BLaER1 treated with 17β-estradiol and CSF1 and Interleukin-3, amounts not matched to agents 10 nM and 100 nM (cell line): ENCODE data around the gene IGSF3.
"Not testable (repeated sequence)": the region's sequence is repeated elsewhere in the genome, so short reads cannot be mapped to it uniquely, and the experiment has no call there.

Experiments
- H3K27ac ChIP-seq, 11 experiments: shearing (Covaris generic); formaldehyde crosslinking; 2 replicates each; pipeline ENCODE4 v1.8.1; 2022
- H3K27me3 ChIP-seq, 11 experiments: shearing (Covaris generic); formaldehyde crosslinking; 2 replicates each; pipeline ENCODE4 v1.8.1; 2022
- H3K36me3 ChIP-seq, 11 experiments: shearing (Covaris generic); formaldehyde crosslinking; 2 replicates each; pipeline ENCODE4 v1.8.1; 2022
- H3K4me1 ChIP-seq, 10 experiments: shearing (Covaris generic); formaldehyde crosslinking; 2 replicates each; pipeline ENCODE4 v1.8.1; 2022
- H3K4me2 ChIP-seq, 11 experiments: shearing (Covaris generic); formaldehyde crosslinking; 2 replicates each; pipeline ENCODE4 v1.8.1; 2022
- H3K4me3 ChIP-seq, 10 experiments: shearing (Covaris generic); formaldehyde crosslinking; 2 replicates each; pipeline ENCODE4 v1.8.1; 2022
- H3K9ac ChIP-seq, 11 experiments: shearing (Covaris generic); formaldehyde crosslinking; 2 replicates each; pipeline ENCODE4 v1.8.1; 2022
- H3K9me3 ChIP-seq, 11 experiments: shearing (Covaris generic); formaldehyde crosslinking; replicated peaks in 1 of 11; 2 replicates each; pipeline ENCODE4 v1.8.1; 2022
- H4K20me1 ChIP-seq, 11 experiments: shearing (Covaris generic); formaldehyde crosslinking; 2 replicates each; pipeline ENCODE4 v1.8.1; 2022

Gene IGSF3

DNA sequence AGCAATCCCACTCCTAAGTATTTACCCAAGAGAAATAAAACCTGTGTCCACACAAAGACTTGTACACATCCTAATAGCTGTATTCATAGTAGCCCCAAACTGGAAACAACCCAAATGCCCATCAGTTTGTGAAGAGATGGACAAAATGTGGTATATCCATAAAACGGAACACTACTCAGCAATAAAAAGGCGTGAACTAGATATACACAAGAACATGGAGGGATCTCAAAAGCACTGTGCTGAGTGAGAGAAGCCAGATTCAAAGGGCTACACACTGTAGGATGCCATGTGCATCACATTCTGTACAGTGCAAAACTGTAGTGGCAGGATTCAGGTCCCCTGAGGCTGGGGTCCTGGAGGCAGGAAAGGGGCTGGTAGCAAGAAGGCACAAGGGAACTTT lies 22.5 kb downstream of the IGSF3 start:
- not testable (repeated sequence) for H3K9ac ChIP-seq, H3K27ac ChIP-seq, H3K27me3 ChIP-seq, H3K9me3 ChIP-seq, H3K4me3 ChIP-seq
- H4K20me1 ChIP-seq, result peaks cover 0 to 20% (median 0%) of the 10 kb centered on the region in 11 experiments; a peak in 2 of 22 replicates
- H3K36me3 ChIP-seq, result peaks cover 0 to 30% (median 0%) of the 10 kb centered on the region in 11 experiments; a peak in 5 of 22 replicates
- H3K4me2 ChIP-seq, result peak overlapping the region in 2 of 11 experiments; percentile 51 to 56; a peak in 5 of 22 replicates
- peaks cover 0 to 36% (median 3%) of the 10 kb centered on the region in 10 experiments; a peak in 9 of 20 replicates for H3K4me1 ChIP-seq

DNA sequence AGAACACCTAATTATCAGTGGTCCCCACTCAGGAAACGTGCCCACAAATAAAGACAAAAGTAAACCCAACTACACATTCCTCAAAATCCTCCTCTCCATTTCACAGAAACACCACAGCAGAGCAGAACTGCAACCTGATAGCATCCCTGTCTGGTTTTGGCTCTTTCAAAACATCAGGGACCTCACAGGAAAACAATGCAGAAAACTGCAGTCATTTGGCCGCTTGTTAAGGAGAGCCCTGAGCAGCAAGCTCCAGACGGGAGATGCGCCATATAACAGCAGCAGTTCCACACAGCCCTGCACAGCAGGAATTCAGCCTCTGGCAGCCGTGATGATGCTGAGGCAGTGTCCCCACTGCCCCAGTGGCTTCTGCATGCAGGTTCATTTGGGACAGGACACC lies 23.4 kb downstream of the IGSF3 start:
- Histone ChIP-seq H3K36me3 (peaks cover 0 to 27% (median 0%) of the 10 kb centered on the region in 11 experiments; a peak in 3 of 22 replicates), H3K4me1 (peaks cover 0 to 36% (median 3%) of the 10 kb centered on the region in 10 experiments; a peak in 9 of 20 replicates), H4K20me1 (peaks cover 0 to 20% (median 0%) of the 10 kb centered on the region in 11 experiments; a peak in 2 of 22 replicates)
- H3K27ac ChIP-seq, H3K27me3 ChIP-seq, H3K9ac ChIP-seq, H3K4me2 ChIP-seq, H3K4me3 ChIP-seq, H3K9me3 ChIP-seq: not testable (repeated sequence)

DNA sequence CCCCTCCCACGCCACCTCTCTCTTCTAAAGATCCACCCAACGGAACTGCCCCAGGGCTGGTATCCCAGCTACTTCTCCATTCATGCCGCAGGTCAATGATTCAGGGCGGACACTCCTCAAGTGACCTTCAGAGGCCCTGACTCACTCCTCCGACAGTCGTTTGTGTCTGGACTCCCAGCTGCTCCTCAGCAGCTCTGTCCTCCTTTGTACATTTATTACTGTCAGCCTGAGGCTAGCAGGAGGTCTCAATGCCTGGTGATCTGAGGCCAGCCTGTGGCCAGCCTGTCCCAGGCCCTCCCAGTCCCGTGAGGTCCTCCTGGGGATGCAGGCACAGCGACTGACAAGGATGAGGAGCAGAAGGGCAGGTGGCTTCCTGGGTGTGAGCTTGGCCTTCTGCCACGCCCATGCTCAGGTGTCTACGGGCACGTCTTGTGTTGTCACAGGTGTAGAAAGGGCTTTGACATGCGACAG lies 24.2 kb downstream of the IGSF3 start:
- Histone ChIP-seq H3K36me3 (peaks cover 0 to 27% (median 0%) of the 10 kb centered on the region in 11 experiments; a peak in 3 of 22 replicates), H3K4me1 (peaks cover 0 to 33% (median 3%) of the 10 kb centered on the region in 10 experiments; a peak in 9 of 20 replicates), H4K20me1 (peaks cover 0 to 13% (median 0%) of the 10 kb centered on the region in 11 experiments; a peak in 2 of 22 replicates)
- not testable (repeated sequence) for H3K27ac ChIP-seq, H3K4me3 ChIP-seq, H3K9me3 ChIP-seq, H3K27me3 ChIP-seq, H3K9ac ChIP-seq, H3K4me2 ChIP-seq

DNA sequence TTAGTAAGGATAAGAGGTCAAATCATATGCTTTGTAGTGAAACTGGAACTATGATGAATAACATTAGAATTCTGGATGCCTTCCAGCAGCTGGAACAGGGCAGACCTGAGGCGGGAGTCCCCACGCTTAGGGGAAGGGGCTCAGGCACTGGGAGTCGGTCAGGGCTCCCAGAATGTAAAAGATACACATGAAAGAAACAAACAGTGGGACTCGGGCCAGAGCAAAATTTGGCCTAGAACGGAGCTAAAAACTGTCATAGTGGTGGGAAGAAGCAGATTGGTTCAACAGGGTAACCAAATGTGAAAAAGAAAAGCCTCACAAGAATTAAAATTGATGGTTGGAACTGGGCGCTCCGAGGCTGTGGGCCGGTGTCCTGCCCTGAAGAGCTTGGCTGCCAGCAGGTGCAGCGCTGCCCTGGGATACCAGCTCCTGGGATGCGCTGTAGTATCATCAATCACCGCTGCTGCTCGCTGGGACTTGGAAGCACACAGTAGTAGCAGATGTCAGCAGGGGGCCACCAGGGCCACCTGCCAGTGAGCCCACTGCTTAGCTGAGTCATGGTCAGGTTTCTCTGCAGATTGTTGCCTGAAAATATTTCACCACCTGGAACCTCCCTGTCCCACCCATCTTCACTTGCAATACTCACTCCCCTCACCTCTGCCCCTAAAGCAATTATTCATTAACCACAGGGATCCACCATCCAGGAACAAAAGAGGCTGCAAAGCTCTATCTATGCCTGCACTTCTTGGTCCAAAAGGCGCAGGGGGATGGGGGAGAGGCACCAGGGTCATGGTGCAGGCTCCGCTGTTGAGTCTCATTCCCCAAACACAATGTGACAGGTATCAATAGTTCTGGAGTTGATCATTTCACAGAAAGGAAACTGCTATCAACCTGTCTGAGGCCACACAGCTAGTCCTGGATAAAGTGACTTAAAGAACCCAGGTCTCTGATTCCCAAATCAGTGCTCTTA lies 24.9 kb downstream of the IGSF3 start:
- H3K27ac ChIP-seq, H3K4me3 ChIP-seq, H3K27me3 ChIP-seq, H3K9ac ChIP-seq, H3K4me2 ChIP-seq, H3K9me3 ChIP-seq: not testable (repeated sequence)
- Histone ChIP-seq H3K4me1 (peaks cover 0 to 26% (median 3%) of the 10 kb centered on the region in 10 experiments; a peak in 9 of 20 replicates), H3K36me3 (peaks cover 0 to 27% (median 0%) of the 10 kb centered on the region in 11 experiments; a peak in 3 of 22 replicates), H4K20me1 (peaks cover 0 to 13% (median 0%) of the 10 kb centered on the region in 11 experiments; a peak in 2 of 22 replicates)

DNA sequence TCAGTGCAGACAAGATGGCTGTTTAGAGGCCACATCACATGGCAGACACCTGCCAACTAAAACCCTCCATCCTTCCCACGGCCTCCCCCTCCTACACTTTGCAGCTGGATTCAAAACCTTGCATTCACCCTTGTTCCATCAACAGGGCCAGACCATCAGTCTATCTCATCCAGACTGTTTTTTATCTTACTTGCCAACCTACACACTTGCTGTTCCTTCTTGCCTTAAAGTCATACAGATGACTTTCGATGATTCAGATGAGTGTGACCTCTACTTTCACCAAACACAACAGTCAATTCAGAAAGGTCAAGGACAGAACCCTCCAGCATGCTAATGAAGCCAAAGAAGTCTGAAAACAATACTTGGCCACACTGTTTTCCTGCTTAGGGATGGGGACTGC lies 29.9 kb downstream of the IGSF3 start:
- not testable (repeated sequence) for H4K20me1 ChIP-seq, H3K9me3 ChIP-seq, H3K4me3 ChIP-seq, H3K4me1 ChIP-seq, H3K9ac ChIP-seq, H3K36me3 ChIP-seq, H3K4me2 ChIP-seq, H3K27ac ChIP-seq, H3K27me3 ChIP-seq

DNA sequence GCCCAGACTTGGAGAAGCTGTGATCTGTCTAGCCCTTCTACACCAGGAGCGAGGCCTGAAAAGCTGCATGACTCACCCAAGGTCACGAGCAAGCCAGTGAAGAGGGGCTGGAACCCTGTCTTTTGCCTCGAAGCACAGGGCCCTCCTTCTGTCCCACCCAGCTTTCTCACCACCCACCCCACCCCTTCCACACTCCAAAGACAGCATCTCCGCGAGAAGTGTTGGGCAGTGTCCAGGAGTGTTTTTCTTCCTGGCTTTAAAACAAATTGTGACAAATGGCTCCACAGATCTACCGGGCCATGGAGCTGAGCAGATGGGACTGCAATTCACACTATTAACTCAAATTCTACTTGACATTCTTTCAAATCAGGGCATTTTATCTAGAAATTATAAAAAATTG lies 30.9 kb downstream of the IGSF3 start:
- H3K4me2 ChIP-seq, H3K9ac ChIP-seq: not testable (repeated sequence)

GRCh38 chr1:116634386-116634785 lies 33.1 kb downstream of the IGSF3 start:
- not testable (repeated sequence) for H3K4me3 ChIP-seq

More for the DNA sequence above, 30.9 kb downstream of the IGSF3 start:
- H3K27ac ChIP-seq, H3K9me3 ChIP-seq, H3K4me3 ChIP-seq, H3K27me3 ChIP-seq, H4K20me1 ChIP-seq, H3K4me1 ChIP-seq, H3K36me3 ChIP-seq: not testable (repeated sequence)

DNA sequence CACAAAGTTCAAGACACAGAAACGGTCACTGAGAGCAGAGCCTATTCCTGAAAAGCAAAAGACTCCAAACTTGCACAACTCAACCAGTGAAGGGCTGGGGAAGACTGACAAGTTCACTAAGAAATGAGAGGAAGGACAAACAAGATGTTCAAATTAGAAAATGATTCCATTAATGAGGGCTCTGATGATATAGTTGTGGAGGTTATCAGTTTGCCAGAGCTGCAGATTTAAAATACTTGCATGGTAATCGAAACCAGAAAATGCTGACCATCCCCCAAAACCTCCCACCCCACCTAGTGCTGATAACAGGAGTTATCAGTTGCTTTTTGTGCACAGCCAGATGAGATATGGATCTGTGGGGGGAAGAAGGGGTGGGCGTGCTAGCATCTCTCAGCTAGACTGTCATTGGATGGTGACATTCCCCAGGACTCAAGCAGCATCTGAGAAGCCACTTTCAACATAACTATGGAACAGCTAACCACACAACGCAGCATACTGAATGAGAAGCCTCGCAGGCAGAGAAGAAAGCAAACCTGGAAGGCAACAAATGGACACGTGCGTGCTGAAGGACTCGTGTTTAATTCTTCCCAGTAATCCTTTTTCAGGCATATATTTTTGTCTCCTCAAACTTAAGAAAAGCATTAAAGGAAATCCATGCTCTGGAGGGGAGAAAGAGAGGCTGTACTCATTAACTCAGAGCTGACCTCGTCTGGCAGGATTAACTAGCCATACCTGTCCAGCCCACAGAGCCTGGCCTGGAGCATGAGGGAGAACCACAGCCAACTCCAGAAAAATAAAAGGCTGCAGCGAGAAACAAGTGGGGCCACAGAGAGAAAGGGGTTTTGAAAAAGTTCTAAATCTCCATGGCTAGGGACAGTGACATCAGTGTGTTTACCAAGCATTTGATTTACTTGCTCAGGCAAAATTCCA lies 35.3 kb downstream of the IGSF3 start:
- H4K20me1 ChIP-seq, H3K4me3 ChIP-seq, H3K9ac ChIP-seq, H3K27me3 ChIP-seq, H3K4me2 ChIP-seq, H3K36me3 ChIP-seq, H3K9me3 ChIP-seq, H3K27ac ChIP-seq: not testable (repeated sequence)
- peaks cover 0 to 18% (median 7%) of the 10 kb centered on the region in 10 experiments; a peak in 14 of 20 replicates for H3K4me1 ChIP-seq

More at GRCh38 chr1:116634386-116634785, 33.1 kb downstream of the IGSF3 start:
- not testable (repeated sequence) for H4K20me1 ChIP-seq, H3K4me2 ChIP-seq, H3K27me3 ChIP-seq, H3K9ac ChIP-seq, H3K4me1 ChIP-seq, H3K36me3 ChIP-seq, H3K9me3 ChIP-seq, H3K27ac ChIP-seq

- H3K27ac ChIP-seq, H3K4me3 ChIP-seq, H3K4me2 ChIP-seq, H3K9me3 ChIP-seq, H3K27me3 ChIP-seq, H4K20me1 ChIP-seq, H3K36me3 ChIP-seq, H3K9ac ChIP-seq: not testable (repeated sequence)
- H3K4me1 ChIP-seq, result peaks cover 0 to 18% (median 7%) of the 10 kb centered on the region in 10 experiments; a peak in 14 of 20 replicates
Observed at GRCh38 chr1:116631554-116631953, 36.0 kb downstream of the IGSF3 start.

DNA sequence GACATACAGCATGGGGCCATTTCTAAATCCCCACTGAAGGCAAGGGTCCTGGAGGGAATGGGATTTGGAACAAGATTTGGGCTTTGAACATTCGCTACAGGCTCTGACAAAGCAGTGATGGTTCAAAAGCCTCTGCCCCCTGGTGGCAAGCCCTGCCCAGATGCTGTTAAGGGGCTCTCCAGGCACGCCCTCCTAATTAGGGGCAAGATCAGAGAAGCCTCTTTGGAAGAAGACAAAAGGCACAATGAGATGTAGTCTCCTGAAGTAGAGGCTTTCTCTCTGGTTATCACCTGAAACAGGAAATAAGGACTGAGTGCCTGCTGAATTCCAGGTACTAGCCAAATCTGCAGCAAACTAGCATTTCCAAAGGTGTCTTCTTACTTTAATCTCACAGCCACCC lies 37.5 kb downstream of the IGSF3 start:
- not testable (repeated sequence) for H3K36me3 ChIP-seq, H3K27me3 ChIP-seq, H3K4me3 ChIP-seq, H3K27ac ChIP-seq, H3K4me2 ChIP-seq, H3K9ac ChIP-seq, H4K20me1 ChIP-seq, H3K9me3 ChIP-seq
- H3K4me1 ChIP-seq, result peaks cover 0 to 18% (median 7%) of the 10 kb centered on the region in 10 experiments; a peak in 14 of 20 replicates

- H3K4me2 ChIP-seq, result not testable (repeated sequence)
Observed at GRCh38 chr1:116629441-116629840, 38.1 kb downstream of the IGSF3 start.

More at GRCh38 chr1:116629441-116629840, 38.1 kb downstream of the IGSF3 start:
- H4K20me1 ChIP-seq, H3K27me3 ChIP-seq, H3K27ac ChIP-seq, H3K9ac ChIP-seq, H3K4me3 ChIP-seq, H3K36me3 ChIP-seq, H3K9me3 ChIP-seq: not testable (repeated sequence)
- H3K4me1 ChIP-seq, result peaks cover 0 to 14% (median 7%) of the 10 kb centered on the region in 10 experiments; a peak in 14 of 20 replicates
